ENCODE measurements around the gene SLC8A1. TPM values are rescaled to one million over a fixed set of nuclear protein-coding genes. Genes with fewer than 3 reads are reported as not detected.

SLC8A1 gene
- total RNA-seq, 1 donor from 2014 or later = 958 TPM

GRCh38 chr2:40344364-40344763 is 107.5 kb downstream of the SLC8A1 start:
- no peak for ATAC-seq (ENCODE audit: poor library complexity)
- no peak for DNase-seq
- intact Hi-C loops (cut with DNase I) = no loop called here

- DNase-seq (no peak), ATAC-seq (ENCODE audit: poor library complexity) (no peak)
- intact Hi-C loops (cut with DNase I) = no loop called here
Observed at GRCh38 chr2:40343902-40344301, 108.0 kb downstream of the SLC8A1 start.

GRCh38 chr2:40341198-40341597 is 110.7 kb downstream of the SLC8A1 start:
- intact Hi-C loops (cut with DNase I) = no loop called here
- no peak for DNase-seq
- ATAC-seq (ENCODE audit: poor library complexity) = no peak

GRCh38 chr2:40339026-40339425 is 112.9 kb downstream of the SLC8A1 start:
- intact Hi-C loops (cut with DNase I) = no loop called here
- ATAC-seq (ENCODE audit: poor library complexity) = no peak
- DNase-seq = no peak

- no peak for DNase-seq
- intact Hi-C loops (cut with DNase I) = no loop called here
- ATAC-seq (ENCODE audit: poor library complexity) = no peak
Observed at GRCh38 chr2:40332191-40332826, 119.6 kb downstream of the SLC8A1 start.

GRCh38 chr2:40330096-40330495 is 121.8 kb downstream of the SLC8A1 start:
- DNase-seq (no peak), ATAC-seq (ENCODE audit: poor library complexity) (no peak)
- intact Hi-C loops (cut with DNase I) = no loop called here

- ATAC-seq (ENCODE audit: poor library complexity) (peak; percentile 77), DNase-seq (peak; percentile 43)
- intact Hi-C loops (cut with DNase I) = no loop called here
Observed at GRCh38 chr2:40329739-40330030, 122.2 kb downstream of the SLC8A1 start.

- DNase-seq (no peak), ATAC-seq (ENCODE audit: poor library complexity) (no peak)
- intact Hi-C loops (cut with DNase I) = no loop called here
Observed at GRCh38 chr2:40325116-40325515, 126.8 kb downstream of the SLC8A1 start.

GRCh38 chr2:40324656-40325055 is 127.2 kb downstream of the SLC8A1 start:
- intact Hi-C loops (cut with DNase I) = no loop called here
- ATAC-seq (ENCODE audit: poor library complexity) = no peak
- DNase-seq = no peak

GRCh38 chr2:40321822-40322221 is 130.1 kb downstream of the SLC8A1 start:
- no peak for ATAC-seq (ENCODE audit: poor library complexity)
- no peak for DNase-seq
- intact Hi-C loops (cut with DNase I) = no loop called here

- DNase-seq (no peak), ATAC-seq (ENCODE audit: poor library complexity) (no peak)
- intact Hi-C loops (cut with DNase I) = no loop called here
Observed at GRCh38 chr2:40321016-40321623, 130.8 kb downstream of the SLC8A1 start.

- DNase-seq = no peak
- no peak for ATAC-seq (ENCODE audit: poor library complexity)
- intact Hi-C loops (cut with DNase I) = no loop called here
Observed at GRCh38 chr2:40318921-40319320, 133.0 kb downstream of the SLC8A1 start.

- DNase-seq (no peak), ATAC-seq (ENCODE audit: poor library complexity) (no peak)
- intact Hi-C loops (cut with DNase I) = no loop called here
Observed at GRCh38 chr2:40317761-40318160, 134.1 kb downstream of the SLC8A1 start.

GRCh38 chr2:40317046-40317445 is 134.8 kb downstream of the SLC8A1 start:
- DNase-seq (no peak), ATAC-seq (ENCODE audit: poor library complexity) (peak; percentile 18)
- intact Hi-C loops (cut with DNase I) = no loop called here

GRCh38 chr2:40316620-40317019 is 135.3 kb downstream of the SLC8A1 start:
- intact Hi-C loops (cut with DNase I) = no loop called here
- peak; percentile 26 for ATAC-seq (ENCODE audit: poor library complexity)
- DNase-seq = no peak

- ATAC-seq (ENCODE audit: poor library complexity) = peak; percentile 57
Observed at GRCh38 chr2:40315683-40316082, 136.2 kb downstream of the SLC8A1 start.

GRCh38 chr2:40311026-40311425 is 140.9 kb downstream of the SLC8A1 start:
- DNase-seq (no peak), ATAC-seq (ENCODE audit: poor library complexity) (no peak)
- intact Hi-C loops (cut with DNase I) = no loop called here

More at GRCh38 chr2:40315683-40316082, 136.2 kb downstream of the SLC8A1 start:
- intact Hi-C loops (cut with DNase I) = no loop called here
- DNase-seq = no peak

- no peak for DNase-seq
- intact Hi-C loops (cut with DNase I) = no loop called here
- ATAC-seq (ENCODE audit: poor library complexity) = peak; percentile 23
Observed at GRCh38 chr2:40310303-40310702, 141.6 kb downstream of the SLC8A1 start.

- intact Hi-C loops (cut with DNase I) = no loop called here
- no peak for DNase-seq
- ATAC-seq (ENCODE audit: poor library complexity) = peak; percentile 65
Observed at GRCh38 chr2:40304340-40304739, 147.6 kb downstream of the SLC8A1 start.

- intact Hi-C loops (cut with DNase I) = no loop called here
- no peak for ATAC-seq (ENCODE audit: poor library complexity)
- no peak for DNase-seq
Observed at GRCh38 chr2:40303746-40304145, 148.1 kb downstream of the SLC8A1 start.

GRCh38 chr2:40302751-40303325 is 149.1 kb downstream of the SLC8A1 start:
- intact Hi-C loops (cut with DNase I) = no loop called here
- no peak for DNase-seq
- ATAC-seq (ENCODE audit: poor library complexity) = no peak
